Measurements from ENCODE around the gene BTN3A1.
"Not testable (repeated sequence)": the region's sequence is repeated elsewhere in the genome, so short reads cannot be mapped to it uniquely, and the experiment has no call there.

The BTN3A1 gene

DNA sequence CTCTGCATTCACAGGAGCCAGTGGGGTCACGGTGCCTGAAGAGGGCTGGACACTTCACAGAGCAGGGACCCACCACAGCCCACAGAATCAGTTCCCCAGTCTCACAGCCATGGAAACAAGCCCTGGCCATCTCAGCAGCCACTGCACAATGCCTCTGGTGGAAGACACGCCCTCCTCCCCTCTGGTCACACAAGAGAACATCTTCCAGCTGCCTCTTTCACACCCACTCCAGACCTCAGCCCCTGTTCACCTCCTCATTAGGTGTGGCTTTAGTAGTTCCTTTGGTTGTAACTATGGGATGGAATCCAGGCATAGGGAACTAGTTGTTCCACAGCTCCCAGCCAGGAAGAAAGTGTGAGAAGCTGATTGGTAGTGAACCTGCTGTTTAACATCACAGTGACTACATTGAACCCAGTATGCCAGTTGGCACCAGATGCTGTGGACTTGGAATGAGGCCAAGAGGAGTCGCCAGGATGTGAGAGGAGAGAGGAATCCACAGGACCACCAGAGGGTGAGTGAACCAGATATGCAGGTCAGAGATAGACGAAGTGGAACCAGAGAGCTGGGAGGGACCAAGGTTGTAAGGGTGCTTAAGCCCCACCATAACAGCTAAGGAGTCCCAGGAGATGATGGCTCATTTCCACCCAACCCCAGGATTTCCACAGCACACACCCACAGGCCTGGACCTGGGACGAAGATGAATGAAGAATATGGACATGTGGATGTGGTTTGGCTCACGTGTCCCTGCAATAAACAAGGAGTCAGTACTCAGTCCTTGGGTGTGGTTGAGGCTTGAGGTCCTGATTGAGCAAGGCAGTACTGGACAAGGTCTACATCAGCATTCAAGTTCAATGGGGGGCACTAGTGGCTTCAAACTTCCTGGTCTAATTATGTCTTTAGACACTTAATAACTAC is 29.4 kb downstream of the BTN3A1 start:
- TF ChIP-seq POLR2A (IDR thresholded peaks at IDR 0.05; ENCODE audit: low read depth, low read length) = no peak
- FAIRE-seq = no peak
- DNase-seq (ENCODE audit: insufficient read length, low spot score) = no peak

DNA sequence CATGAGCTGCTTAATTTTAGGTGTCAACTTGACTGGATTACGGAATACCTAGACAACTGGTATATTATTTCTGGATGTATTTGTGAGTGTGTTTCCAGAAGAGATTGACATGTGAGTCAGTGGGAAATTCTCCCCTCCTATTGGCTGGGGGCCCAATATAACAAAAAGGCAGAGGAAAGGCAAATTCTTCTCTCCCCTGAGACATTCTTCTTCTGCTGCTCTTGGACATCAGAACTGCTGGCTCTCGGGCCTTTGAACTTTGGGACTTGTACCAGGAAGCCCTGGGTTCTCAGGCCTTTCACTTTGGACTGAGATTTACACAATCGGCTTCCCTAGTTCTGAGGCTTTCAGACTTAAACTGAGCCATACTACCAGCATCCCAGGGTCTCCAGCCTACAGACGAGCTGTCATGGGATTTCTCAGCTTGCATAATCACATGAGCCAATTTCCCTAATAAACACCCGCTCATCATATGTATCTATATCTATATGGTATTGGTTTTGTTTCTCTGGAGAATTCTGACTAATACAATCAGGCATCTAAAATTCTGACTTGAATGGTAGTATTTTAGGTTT is 30.6 kb downstream of the BTN3A1 start:
- FAIRE-seq (no peak), DNase-seq (ENCODE audit: insufficient read length, low spot score) (no peak)
- TF ChIP-seq POLR2A (IDR thresholded peaks at IDR 0.05; ENCODE audit: low read depth, low read length) = no peak

DNA sequence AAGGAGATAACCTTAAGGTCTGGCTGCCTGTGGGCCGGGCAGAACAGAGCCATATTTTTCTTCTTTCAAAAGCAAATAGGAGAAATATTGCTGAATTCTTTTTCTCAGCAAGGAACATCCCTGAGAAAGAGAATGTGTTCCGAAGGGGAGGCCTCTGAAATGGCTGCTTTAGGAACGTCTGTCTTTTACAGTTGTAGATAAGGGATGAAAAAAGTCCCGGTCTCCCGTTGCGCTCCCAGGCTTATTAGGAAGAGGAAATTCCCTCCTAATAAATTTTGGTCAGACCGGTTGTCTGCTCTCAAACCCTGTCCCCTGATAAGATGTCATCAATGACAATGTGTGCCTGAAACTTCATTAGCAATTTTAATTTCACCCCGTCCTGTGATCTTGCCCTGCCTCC is 31.6 kb downstream of the BTN3A1 start:
- FAIRE-seq; DNase-seq (ENCODE audit: insufficient read length, low spot score): not testable (repeated sequence)

DNA sequence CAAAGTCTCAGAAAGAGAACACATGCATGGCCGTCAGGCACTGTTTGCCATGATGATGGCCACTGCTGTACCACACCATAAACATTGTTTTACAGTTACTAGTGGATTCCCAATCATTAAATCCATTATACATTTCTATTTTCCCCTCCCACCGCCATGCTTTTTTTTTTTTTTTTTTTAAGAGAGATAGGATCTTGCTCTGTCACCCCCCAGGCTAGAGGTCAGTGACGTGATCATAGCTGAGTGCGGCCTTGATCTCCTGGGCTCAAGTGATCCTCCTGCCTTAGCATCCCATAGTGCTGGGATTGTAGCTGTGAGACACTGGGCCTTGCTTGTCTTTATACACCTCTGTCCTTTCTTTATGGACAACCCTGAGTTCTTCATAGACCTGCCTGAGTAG is 33.9 kb downstream of the BTN3A1 start:
- DNase-seq (ENCODE audit: insufficient read length, low spot score) (no peak), FAIRE-seq (no peak)
- TF ChIP-seq POLR2A (IDR thresholded peaks at IDR 0.05; ENCODE audit: low read depth, low read length) = no peak

DNA sequence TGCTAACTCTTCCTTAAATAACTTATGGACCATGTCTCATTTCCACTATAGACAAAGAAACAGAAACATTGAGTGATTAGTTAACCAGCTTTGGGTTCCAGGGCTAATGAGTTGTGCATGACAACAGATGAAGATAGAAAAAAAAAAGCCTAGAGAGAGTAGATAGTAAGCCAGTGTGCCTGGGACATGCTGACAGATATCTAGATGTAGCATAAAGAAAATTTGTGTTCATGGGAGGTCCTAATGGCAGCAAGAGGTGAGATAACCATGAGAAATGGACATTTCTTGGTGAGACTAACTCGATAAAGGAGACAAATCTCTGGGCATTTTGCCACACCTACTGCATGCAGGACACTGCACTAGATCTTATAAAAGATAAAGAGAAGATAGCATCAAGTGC is 35.5 kb downstream of the BTN3A1 start:
- TF ChIP-seq POLR2A (IDR thresholded peaks at IDR 0.05; ENCODE audit: low read depth, low read length) = no peak
- DNase-seq (ENCODE audit: insufficient read length, low spot score) (no peak), FAIRE-seq (no peak)

DNA sequence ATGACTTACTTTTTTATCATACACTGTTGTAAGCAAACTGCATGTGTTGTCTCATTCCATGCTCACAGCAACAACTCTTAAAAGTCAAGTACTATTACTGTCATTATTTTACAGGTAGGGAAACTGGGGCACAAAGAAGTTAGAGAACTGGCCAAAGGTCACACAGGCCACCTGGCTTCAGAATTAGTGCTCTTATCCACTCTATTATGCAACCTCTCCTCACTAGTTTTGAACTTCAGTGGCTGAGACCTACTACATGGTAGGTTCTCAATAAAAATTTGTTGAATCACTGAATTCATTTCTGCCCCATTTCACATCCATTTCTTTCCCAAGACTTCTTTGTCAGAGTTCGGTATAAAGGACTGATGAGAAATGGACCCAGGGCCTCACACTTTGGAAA is 35.9 kb downstream of the BTN3A1 start:
- no peak for TF ChIP-seq POLR2A (IDR thresholded peaks at IDR 0.05; ENCODE audit: low read depth, low read length)
- no peak for FAIRE-seq

DNA sequence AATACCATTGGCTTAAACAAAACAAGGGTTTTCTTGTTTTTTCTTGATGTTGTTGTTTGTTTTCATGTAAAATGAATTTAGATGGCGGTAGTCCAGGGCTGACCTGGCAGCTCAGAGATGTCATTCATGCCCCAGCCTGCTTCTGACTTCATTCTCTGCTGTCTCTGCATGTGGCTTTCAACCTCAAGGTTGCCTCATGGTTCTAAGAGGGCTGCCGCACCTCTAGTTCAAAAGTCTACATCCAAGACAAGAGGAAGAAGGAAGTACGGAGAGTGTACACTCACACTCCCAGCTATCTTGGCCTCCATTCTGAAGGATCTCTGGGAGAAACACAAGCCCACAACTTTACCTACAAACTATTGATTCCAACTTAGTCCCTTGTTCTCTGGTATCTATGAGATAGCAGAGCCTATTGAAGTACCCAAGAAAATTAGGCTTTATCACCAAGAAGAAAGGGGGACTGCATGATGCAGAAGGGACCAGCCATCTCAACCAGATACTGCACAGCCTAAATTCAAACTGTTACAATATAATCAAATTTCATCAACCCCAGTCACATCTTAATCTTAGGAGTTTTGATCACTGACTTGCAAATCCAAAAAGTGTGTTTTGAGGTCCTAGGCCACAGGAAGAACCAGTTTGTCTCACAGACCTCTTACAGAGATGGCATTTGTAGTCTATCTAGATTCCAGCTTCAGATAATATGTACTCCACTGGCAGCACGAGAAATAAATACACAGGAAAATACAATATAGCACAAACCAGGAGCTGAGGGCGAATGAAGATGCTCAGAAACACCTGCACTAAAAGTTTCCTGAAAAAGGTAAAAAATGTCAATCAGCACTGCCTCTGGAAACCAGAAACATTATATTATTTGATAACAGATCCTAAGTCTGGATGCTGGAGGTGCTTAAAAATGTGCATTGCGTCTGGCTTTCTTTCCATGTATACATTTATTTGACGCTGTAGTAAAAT is 37.4 kb downstream of the BTN3A1 start:
- FAIRE-seq (no peak), DNase-seq (ENCODE audit: insufficient read length, low spot score) (no peak)
- TF ChIP-seq POLR2A (IDR thresholded peaks at IDR 0.05; ENCODE audit: low read depth, low read length) = no peak

More for the DNA sequence above, 35.9 kb downstream of the BTN3A1 start:
- no peak for DNase-seq (ENCODE audit: insufficient read length, low spot score)

DNA sequence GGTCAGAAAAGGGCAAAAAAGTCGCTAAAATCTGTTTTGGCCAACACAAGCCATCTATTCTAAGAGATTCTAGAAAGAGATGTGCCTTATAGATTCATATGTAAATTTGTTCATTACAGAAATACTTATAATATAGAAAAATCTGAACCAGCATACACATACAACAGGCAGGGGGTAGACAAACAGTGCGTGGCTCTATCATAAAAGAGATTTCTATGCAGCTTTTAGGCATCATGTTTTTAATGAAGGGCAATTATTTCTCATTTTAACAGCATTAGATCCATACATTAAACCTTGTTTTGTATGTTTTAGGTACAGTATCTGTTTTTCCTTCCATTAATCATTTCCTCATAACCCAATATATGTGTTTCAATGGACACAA is 38.9 kb downstream of the BTN3A1 start:
- TF ChIP-seq POLR2A (IDR thresholded peaks at IDR 0.05; ENCODE audit: low read depth, low read length) = no peak
- FAIRE-seq (no peak), DNase-seq (ENCODE audit: insufficient read length, low spot score) (no peak)

DNA sequence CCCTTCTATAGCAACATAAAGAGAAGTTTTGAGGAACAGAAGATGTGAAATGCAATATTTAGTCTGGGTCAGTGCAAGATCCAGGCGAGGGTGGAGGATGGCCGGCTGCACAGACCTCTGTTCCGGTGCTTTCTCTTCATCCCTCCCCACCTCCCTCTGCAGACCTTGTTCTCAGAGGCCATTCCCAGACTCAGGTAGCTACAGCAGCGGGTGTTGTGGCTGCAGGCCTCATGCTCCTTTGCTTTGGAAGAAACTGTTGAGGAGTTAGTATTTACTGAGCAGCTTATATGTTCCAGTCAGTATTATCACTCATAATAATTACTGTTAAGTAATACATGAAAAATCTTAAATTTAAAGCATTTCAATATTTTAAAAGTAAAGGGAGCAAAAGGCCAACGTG is 39.9 kb downstream of the BTN3A1 start:
- no peak for TF ChIP-seq POLR2A (IDR thresholded peaks at IDR 0.05; ENCODE audit: low read depth, low read length)
- FAIRE-seq = no peak
- no peak for DNase-seq (ENCODE audit: insufficient read length, low spot score)

DNA sequence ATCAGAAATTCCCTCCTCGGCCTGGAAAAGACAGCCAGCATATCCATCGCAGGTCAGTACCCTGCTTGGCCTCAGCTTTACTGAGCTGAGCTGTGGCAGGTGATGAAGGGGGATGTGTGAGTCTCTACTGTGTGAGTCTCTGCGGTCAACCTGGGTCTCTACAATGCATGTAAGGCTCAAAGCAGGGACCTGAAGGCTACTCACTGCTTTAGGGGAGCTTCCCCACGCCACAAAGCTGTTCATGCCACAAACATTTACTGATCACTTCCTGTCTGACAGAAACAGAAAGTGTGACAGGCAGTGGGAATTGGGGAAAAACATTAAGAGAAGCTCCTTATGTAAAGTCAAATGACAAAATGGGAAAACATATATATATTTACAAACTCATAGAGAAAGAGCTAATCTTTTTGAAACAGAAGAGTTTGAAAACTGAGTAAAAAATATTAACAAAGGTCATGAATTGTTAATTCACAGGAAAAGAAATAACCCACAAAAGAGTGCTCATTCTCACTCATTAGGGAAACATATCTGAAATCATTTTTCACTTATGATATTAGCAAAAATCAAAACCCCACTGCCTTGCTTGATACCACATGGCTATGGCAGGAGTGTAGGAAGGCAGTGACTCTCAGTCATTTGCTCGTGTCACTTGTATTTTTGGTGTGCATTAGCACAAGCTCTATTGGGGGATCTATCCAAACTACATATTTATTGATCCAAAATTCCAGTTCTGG is 44.0 kb downstream of the BTN3A1 start:
- TF ChIP-seq POLR2A (IDR thresholded peaks at IDR 0.05; ENCODE audit: low read depth, low read length) = no peak
- DNase-seq (ENCODE audit: insufficient read length, low spot score) (no peak), FAIRE-seq (no peak)

DNA sequence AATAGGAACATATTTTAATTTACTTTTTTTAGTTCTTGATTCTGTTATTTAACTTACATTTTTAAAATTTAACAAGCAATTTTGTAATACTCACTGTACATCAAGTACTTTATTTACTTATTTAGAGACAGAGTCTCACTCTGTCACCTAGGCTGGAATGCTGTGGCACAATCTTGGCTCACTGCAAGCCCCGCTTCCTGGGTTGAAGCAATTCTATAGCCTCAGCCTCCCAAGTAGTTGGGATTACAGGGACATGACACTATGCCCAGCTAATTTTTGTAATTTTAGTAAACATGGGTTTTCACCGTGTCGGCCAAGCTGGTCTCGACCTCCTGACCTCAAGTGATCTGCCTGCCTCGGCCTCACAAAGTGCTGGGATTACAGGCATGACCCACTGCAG is 45.2 kb downstream of the BTN3A1 start:
- TF ChIP-seq POLR2A (IDR thresholded peaks at IDR 0.05; ENCODE audit: low read depth, low read length) = no peak
- DNase-seq (ENCODE audit: insufficient read length, low spot score) (no peak), FAIRE-seq (no peak)

DNA sequence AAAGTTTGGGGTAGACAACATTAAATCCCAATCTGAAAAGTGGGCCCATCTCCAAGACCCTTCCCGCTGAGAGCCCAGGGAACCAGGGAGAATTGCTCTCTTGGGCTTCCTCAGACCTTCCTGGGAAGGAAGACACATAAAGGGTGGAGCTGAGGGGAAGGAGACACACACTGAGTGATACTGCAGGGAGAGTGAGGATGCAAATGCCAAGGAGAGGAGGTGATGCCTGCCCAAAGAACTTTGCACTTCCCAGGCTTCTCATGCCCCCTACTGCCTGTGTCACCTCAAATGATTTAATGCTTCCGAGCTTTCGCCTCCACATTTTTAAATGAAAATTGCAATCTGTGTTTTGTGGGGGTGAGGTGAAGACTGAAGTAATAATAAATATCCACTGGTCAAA is 48.2 kb downstream of the BTN3A1 start:
- DNase-seq (ENCODE audit: insufficient read length, low spot score) (no peak), FAIRE-seq (no peak)
- no peak for TF ChIP-seq POLR2A (IDR thresholded peaks at IDR 0.05; ENCODE audit: low read depth, low read length)

DNA sequence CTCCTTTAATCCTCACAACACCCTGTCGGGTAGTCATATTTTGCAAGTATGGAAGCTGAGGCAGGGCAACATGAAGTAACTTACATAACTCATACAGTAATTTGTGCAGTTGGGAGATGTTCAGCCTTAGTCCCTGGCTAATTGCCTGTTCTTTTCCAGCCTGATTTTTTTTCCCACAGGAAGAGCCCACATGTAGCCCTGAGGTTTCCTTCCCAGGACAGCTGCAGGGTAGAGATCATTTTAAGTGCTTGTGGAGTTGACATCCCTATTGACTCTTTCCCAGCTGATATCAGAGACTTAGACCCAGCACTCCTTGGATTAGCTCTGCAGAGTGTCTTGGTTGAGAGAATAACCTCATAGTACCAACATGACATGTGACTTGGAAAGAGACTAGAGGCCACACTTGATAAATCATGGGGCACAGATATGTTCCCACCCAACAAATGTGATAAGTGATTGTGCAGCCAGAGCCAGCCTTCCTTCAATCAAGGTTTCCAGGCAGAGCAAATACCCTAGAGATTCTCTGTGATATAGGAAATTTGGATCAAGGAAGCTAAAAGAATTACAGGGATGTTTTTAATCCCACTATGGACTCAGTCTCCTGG is 50.7 kb downstream of the BTN3A1 start:
- no peak for TF ChIP-seq POLR2A (IDR thresholded peaks at IDR 0.05; ENCODE audit: low read depth, low read length)
- DNase-seq (ENCODE audit: insufficient read length, low spot score) = no peak
- FAIRE-seq = no peak
